PC-3 (cell line): ENCODE results near the gene DAB1. TPM values are rescaled to one million over a fixed set of nuclear protein-coding genes. Genes with fewer than 3 reads are reported as not detected.
A peak's percentile ranks its signal among the peaks of the same experiment; 100 is the strongest.

Experiments used
- ATAC-seq: fragments of 200-7000 bp; cut with Tn5 transposase; 2 replicates; pipeline ENCODE4 v1.9.1; 2020; ENCODE audit warnings: mild to moderate bottlenecking, moderate library complexity
- BruUV-seq: library from RNA; stranded (reverse); fragments of 400-500 nt; replicated peaks from 2 replicates; lab custom pipeline; 2021; lab: Mats Ljungman, UMichigan
- CTCF ChIA-PET: fragments of 300-600 bp; sonication (Branson Sonifier 250); formaldehyde crosslinking; loops from one replicate; lab custom pipeline; 2022; ENCODE audit warnings: antibody characterized with exemption; lab: Charles Lee
- POLR2A ChIA-PET: fragments of 300-600 bp; sonication (Branson Sonifier 250); formaldehyde crosslinking; loops from one replicate; lab custom pipeline; 2022; ENCODE audit warnings: antibody characterized with exemption; ENCODE audit not compliant: unreplicated experiment; lab: Charles Lee
- DNase-seq: peaks from one replicate; pipeline ENCODE4 v3.0.0-alpha.2; 2015
- H2AFZ ChIP-seq: fragments of 300-600 bp; sonication (generic); 2 replicates; pipeline ENCODE4 v1.6.0; 2016; ENCODE audit warnings: antibody characterized with exemption, low read length
- H3F3A ChIP-seq: fragments of 300-600 bp; sonication (generic); one replicate; pipeline ENCODE4 v1.6.0; 2017; ENCODE audit warnings: antibody characterized with exemption, low read length, control low read depth, mild to moderate bottlenecking; ENCODE audit not compliant: unreplicated experiment
- H3K27ac ChIP-seq: fragments of 300-600 bp; sonication (generic); 2 replicates; pipeline ENCODE4 v1.5.1; 2016; ENCODE audit warnings: mild to moderate bottlenecking, low read length
- H3K27me3 ChIP-seq: fragments of 300-600 bp; sonication (generic); 2 replicates; pipeline ENCODE4 v1.6.1; 2016; ENCODE audit warnings: low read length, mixed read lengths
- H3K36me3 ChIP-seq: fragments of 300-600 bp; sonication (generic); 2 replicates; pipeline ENCODE4 v1.6.1; 2016; ENCODE audit warnings: low read depth, mixed run types, low read length, mixed read lengths
- H3K4me1 ChIP-seq: fragments of 300-600 bp; sonication (generic); 2 replicates; pipeline ENCODE4 v1.5.1; 2016; ENCODE audit warnings: low read length; ENCODE audit not compliant: insufficient read depth
- H3K4me2 ChIP-seq: fragments of 300-600 bp; sonication (generic); 2 replicates; pipeline ENCODE4 v1.6.0; 2016; ENCODE audit warnings: low read length
- H3K4me3 ChIP-seq: fragments of 300-600 bp; sonication (generic); 2 replicates; pipeline ENCODE4 v1.5.1; 2016; ENCODE audit warnings: mild to moderate bottlenecking, low read length, mixed read lengths
- H3K79me2 ChIP-seq: fragments of 300-600 bp; sonication (generic); 2 replicates; pipeline ENCODE4 v1.6.1; 2017; ENCODE audit warnings: low read length, mixed read lengths
- H3K9ac ChIP-seq: fragments of 300-600 bp; sonication (generic); 2 replicates; pipeline ENCODE4 v1.6.0; 2016; ENCODE audit warnings: mild to moderate bottlenecking, low read length
- H3K9me2 ChIP-seq: fragments of 300-600 bp; sonication (generic); replicated peaks from 2 replicates; pipeline ENCODE4 v1.6.1; 2016; ENCODE audit warnings: mixed run types, low read length, mixed read lengths
- H3K9me3 ChIP-seq: fragments of 300-600 bp; sonication (generic); 2 replicates; pipeline ENCODE4 v1.6.1; 2016; ENCODE audit warnings: low read length, mixed read lengths
- H4K20me1 ChIP-seq: fragments of 300-600 bp; sonication (generic); 2 replicates; pipeline ENCODE4 v1.6.1; 2016; ENCODE audit warnings: low read length, mixed read lengths
- EZH2 ChIP-seq: fragments of 300-600 bp; sonication (generic); IDR thresholded peaks from one replicate; pipeline ENCODE4 v1.6.1; 2017; ENCODE audit warnings: antibody characterized with exemption, mild to moderate bottlenecking, low read length; ENCODE audit not compliant: unreplicated experiment
- EZH2phosphoT487 ChIP-seq: fragments of 300-600 bp; sonication (generic); IDR thresholded peaks from 2 replicates; pipeline ENCODE4 v1.6.1; 2018; ENCODE audit warnings: mild to moderate bottlenecking, antibody characterized with exemption, low read length, borderline replicate concordance
- intact Hi-C: fragments of 100-400 bp; cut with micrococcal nuclease; formaldehyde crosslinking; loops from 2 replicates; pipeline ENCODE4 v1.9.0; 2023
- total RNA-seq: library from RNA; depleted of rRNA; stranded (reverse); fragments of >200 nt; gene quantifications from 2 replicates; pipeline ENCODE4 v1.2.3, GENCODE V29; 2014
- TF ChIP-seq, protein P1 (sequence below): fragments of 300-600 bp; sonication (generic); conservative IDR thresholded peaks from 2 replicates; pipeline ENCODE4 v1.5.1; 2017; ENCODE audit warnings: antibody characterized with exemption, low read depth, mild to moderate bottlenecking, low read length

The DAB1 gene
- total RNA-seq, 1 experiment from 2014 or later: not detected

DNA sequence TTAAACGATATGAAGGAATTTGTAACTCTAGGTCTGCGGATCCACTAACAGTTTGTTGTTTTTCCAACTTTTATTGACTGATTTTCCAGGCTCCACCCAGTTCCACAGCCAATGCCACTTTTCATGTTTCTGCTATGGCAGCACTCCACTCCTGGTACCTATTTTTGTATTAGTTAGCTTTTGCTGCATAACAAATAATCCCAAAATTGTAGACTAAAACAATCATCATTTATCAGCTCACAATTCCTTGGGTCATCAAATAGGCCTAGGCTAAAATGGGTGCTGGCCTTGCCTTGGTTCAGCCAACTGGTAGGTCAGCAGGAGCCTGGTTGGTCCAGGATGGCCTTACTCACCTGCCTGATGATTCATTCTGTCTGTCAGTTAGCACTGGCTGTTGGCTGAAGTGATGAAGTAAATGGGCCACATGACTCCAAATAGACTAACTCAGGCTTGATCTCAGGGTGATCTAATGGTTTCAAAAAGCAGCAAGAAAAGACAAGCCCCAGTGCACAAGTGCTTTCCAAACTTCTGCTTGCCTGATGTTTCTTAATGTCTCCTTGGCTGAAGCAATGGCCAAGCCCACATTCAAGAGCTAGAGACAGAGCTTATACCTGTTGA, 454.9 kb downstream of the DAB1 start:
- POLR2A ChIA-PET: no interaction called here
- Histone ChIP-seq H3K27me3 (peaks cover 32% of the 10 kb centered on the region), H2AFZ (no peak overlapping the region), H3K4me3 (no peak overlapping the region), H3F3A (no peaks in the 10 kb centered on the region), H3K9me3 (no peaks in the 10 kb centered on the region), H3K79me2 (no peaks in the 10 kb centered on the region), H3K27ac (no peak overlapping the region), H3K4me2 (no peak overlapping the region), H3K36me3 (no peaks in the 10 kb centered on the region), H3K9ac (no peak overlapping the region), H4K20me1 (no peaks in the 10 kb centered on the region), H3K4me1 (no peaks in the 10 kb centered on the region), H3K9me2 (no peaks in the 10 kb centered on the region)
- no peak for ATAC-seq
- CTCF ChIA-PET: no interaction called here
- TF ChIP-seq EZH2phosphoT487: no peak
- no peak for DNase-seq
- intact Hi-C loops: no loop called here
- BruUV-seq: no TSS peak

- intact Hi-C loops: no loop called here
- BruUV-seq: no TSS peak
- Histone ChIP-seq H3K4me1 (no peaks in the 10 kb centered on the region), H4K20me1 (no peaks in the 10 kb centered on the region), H3K4me2 (no peak overlapping the region), H2AFZ (no peak overlapping the region), H3K9me2 (no peaks in the 10 kb centered on the region), H3K27me3 (peaks cover 35% of the 10 kb centered on the region), H3K79me2 (no peaks in the 10 kb centered on the region), H3F3A (no peaks in the 10 kb centered on the region), H3K9me3 (no peaks in the 10 kb centered on the region), H3K4me3 (no peak overlapping the region), H3K9ac (no peak overlapping the region), H3K36me3 (no peaks in the 10 kb centered on the region), H3K27ac (no peak overlapping the region)
- DNase-seq (peak; percentile 26), ATAC-seq (no peak; the same call in 1 of the 2 replicates)
- no peak for TF ChIP-seq EZH2
- TF ChIP-seq, protein P1, sequence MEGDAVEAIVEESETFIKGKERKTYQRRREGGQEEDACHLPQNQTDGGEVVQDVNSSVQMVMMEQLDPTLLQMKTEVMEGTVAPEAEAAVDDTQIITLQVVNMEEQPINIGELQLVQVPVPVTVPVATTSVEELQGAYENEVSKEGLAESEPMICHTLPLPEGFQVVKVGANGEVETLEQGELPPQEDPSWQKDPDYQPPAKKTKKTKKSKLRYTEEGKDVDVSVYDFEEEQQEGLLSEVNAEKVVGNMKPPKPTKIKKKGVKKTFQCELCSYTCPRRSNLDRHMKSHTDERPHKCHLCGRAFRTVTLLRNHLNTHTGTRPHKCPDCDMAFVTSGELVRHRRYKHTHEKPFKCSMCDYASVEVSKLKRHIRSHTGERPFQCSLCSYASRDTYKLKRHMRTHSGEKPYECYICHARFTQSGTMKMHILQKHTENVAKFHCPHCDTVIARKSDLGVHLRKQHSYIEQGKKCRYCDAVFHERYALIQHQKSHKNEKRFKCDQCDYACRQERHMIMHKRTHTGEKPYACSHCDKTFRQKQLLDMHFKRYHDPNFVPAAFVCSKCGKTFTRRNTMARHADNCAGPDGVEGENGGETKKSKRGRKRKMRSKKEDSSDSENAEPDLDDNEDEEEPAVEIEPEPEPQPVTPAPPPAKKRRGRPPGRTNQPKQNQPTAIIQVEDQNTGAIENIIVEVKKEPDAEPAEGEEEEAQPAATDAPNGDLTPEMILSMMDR: peak; percentile 71
- CTCF ChIA-PET: interaction anchor here (0.8 kb wide), 1 partner anchor 136 kb away, joined by 5 read pairs; no protein-coding TSS in a partner anchor
- POLR2A ChIA-PET: no interaction called here
Observed at GRCh38 chr1:56967900-56968832, 455.7 kb downstream of the DAB1 start.

DNA sequence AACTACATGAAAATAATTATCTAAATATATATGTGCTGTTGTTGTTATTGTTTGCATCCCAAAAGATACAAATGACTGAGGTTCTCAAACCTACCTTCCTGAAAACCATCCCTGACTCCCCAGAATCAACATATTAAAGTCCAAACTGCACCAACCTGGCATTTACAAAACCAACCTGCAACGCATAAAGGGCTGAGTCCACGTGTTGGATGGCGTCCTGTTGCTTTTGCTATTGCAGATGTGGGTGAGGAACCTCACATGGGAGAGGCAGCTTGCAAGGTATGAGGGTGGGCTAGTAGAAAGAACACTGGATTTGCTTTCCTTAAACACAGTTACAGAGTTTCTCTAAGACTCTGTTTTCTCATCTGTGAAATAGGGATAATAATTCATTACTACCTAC, 456.5 kb downstream of the DAB1 start:
- Histone ChIP-seq H3K4me3 (no peak overlapping the region), H3K27ac (no peak overlapping the region), H3K9me2 (no peaks in the 10 kb centered on the region), H3K9ac (no peak overlapping the region), H3K4me2 (no peak overlapping the region), H2AFZ (no peak overlapping the region), H3K9me3 (no peaks in the 10 kb centered on the region), H3F3A (no peaks in the 10 kb centered on the region), H3K79me2 (no peaks in the 10 kb centered on the region), H3K4me1 (no peaks in the 10 kb centered on the region), H3K36me3 (no peaks in the 10 kb centered on the region), H4K20me1 (no peaks in the 10 kb centered on the region), H3K27me3 (peaks cover 35% of the 10 kb centered on the region)
- ATAC-seq: no peak
- ChIA-PET POLR2A (no interaction called here), CTCF (interaction anchor here (0.8 kb wide), 1 partner anchor 135 kb away, joined by 5 read pairs; no protein-coding TSS in a partner anchor)
- no peak for DNase-seq
- no peak for TF ChIP-seq EZH2
- TF ChIP-seq, protein P1: no peak
- TF ChIP-seq EZH2phosphoT487: no peak
- no TSS peak for BruUV-seq
- intact Hi-C loops: no loop called here
